GM12878 (cell line): ENCODE measurements around the gene ZBTB16. TPM values are rescaled to one million over a fixed set of nuclear protein-coding genes. Genes with fewer than 3 reads are reported as not detected.

Experiments used
- ATAC-seq: fragments of 200-7000 bp; cut with Tn5 transposase; 3 replicates; pipeline ENCODE4 v1.9.1; 2020; ENCODE audit warnings: mild to moderate bottlenecking, moderate library complexity
- BruUV-seq: library from RNA; stranded (reverse); fragments of 400-500 nt; replicated peaks from 2 replicates; lab custom pipeline; 2021; lab: Mats Ljungman, UMichigan
- CTCF ChIA-PET: fragments of 300-600 bp; sonication (Branson Sonifier 250); formaldehyde crosslinking; extraction: SDS; loops from one replicate; lab custom pipeline; 2021; ENCODE audit warnings: inconsistent platforms; lab: Yijun Ruan, JAX
- POLR2A ChIA-PET: fragments of 350-600 bp; formaldehyde crosslinking; extraction: SDS; loops from one replicate; lab custom pipeline; 2021; ENCODE audit warnings: inconsistent platforms; lab: Charles Lee
- RAD21 ChIA-PET: fragments of 300-600 bp; sonication (Branson Sonifier 250); formaldehyde crosslinking; loops from one replicate; lab custom pipeline; 2023; ENCODE audit warnings: antibody characterized with exemption; ENCODE audit not compliant: unreplicated experiment; lab: Charles Lee
- SMC1A ChIA-PET: fragments of 300-600 bp; sonication (Branson Sonifier 250); formaldehyde crosslinking; loops from one replicate; lab custom pipeline; 2023; ENCODE audit not compliant: unreplicated experiment, uncharacterized antibody; lab: Charles Lee
- DNase-seq: peaks from one replicate; pipeline ENCODE4 v3.0.0-alpha.2; 2011; ENCODE audit warnings: low read depth, low spot score
- FAIRE-seq: peaks from 3 replicates; lab custom pipeline; 2011; peaks lifted over from hg19 to GRCh38; lab: Jason Lieb, UNC
- H2AFZ ChIP-seq: 2 replicates; pipeline ENCODE4 v1.6.0; 2011; ENCODE audit warnings: low read depth, low read length, control low read depth; ENCODE audit not compliant: control insufficient read depth
- H3K27ac ChIP-seq: 2 replicates; pipeline ENCODE4 v1.5.1; 2011; ENCODE audit warnings: control low read depth; ENCODE audit not compliant: control insufficient read depth, insufficient read depth
- H3K27me3 ChIP-seq, 2 experiments: replicated peaks in 1 of 2; 2 replicates each; pipeline versions ENCODE4 v1.6.0 to v1.6.1; 2011; ENCODE audit warnings: low read length in 1 of 2; ENCODE audit not compliant: control insufficient read depth in 2 of 2, insufficient read depth in 2 of 2
- H3K36me3 ChIP-seq, 2 experiments: 2 replicates each; pipeline ENCODE4 v1.5.1; 2011; ENCODE audit warnings: low read length in 1 of 2; ENCODE audit not compliant: control insufficient read depth in 2 of 2, insufficient read depth in 2 of 2
- H3K4me1 ChIP-seq: 2 replicates; pipeline ENCODE4 v1.6.1; 2011; ENCODE audit warnings: mild to moderate bottlenecking, low read length, moderate library complexity, mixed read lengths; ENCODE audit not compliant: control insufficient read depth, insufficient read depth
- H3K4me2 ChIP-seq: 2 replicates; pipeline ENCODE4 v1.6.0; 2011; ENCODE audit warnings: control low read depth; ENCODE audit not compliant: control insufficient read depth, insufficient read depth
- H3K4me3 ChIP-seq: fragments of 200-600 bp; sonication (generic); 2 replicates; pipeline ENCODE4 v1.5.1; 2016
- H3K79me2 ChIP-seq: 2 replicates; pipeline ENCODE4 v1.6.0; 2011; ENCODE audit warnings: low read length; ENCODE audit not compliant: control insufficient read depth, insufficient read depth
- H3K9ac ChIP-seq: 2 replicates; pipeline ENCODE4 v1.8.0; 2011; ENCODE audit warnings: low read length, control low read depth, mixed read lengths; ENCODE audit not compliant: control insufficient read depth, insufficient read depth
- H3K9me3 ChIP-seq: replicated peaks from 3 replicates; pipeline ENCODE4 v1.5.1; 2011; ENCODE audit warnings: mild to moderate bottlenecking, low read length; ENCODE audit not compliant: control insufficient read depth, insufficient read depth
- H4K20me1 ChIP-seq: 2 replicates; pipeline ENCODE4 v1.6.0; 2011; ENCODE audit not compliant: control insufficient read depth, insufficient read depth
- HCFC1 ChIP-seq: fragments of 150-350 bp; IDR thresholded peaks from 2 replicates; pipeline ENCODE4 v1.6.1; 2014; ENCODE audit warnings: low read length
- MTA2 ChIP-seq: fragments of 450-650 bp; IDR thresholded peaks from 2 replicates; pipeline ENCODE4 v1.6.1; 2016; ENCODE audit warnings: low read depth, mild to moderate bottlenecking, moderate library complexity
- MTA3 ChIP-seq: IDR thresholded peaks from 2 replicates; pipeline ENCODE4 v1.6.1; 2012; ENCODE audit warnings: low read length, inconsistent platforms, borderline replicate concordance
- MYC ChIP-seq: IDR thresholded peaks from 2 replicates; pipeline ENCODE4 v1.6.1; 2011; ENCODE audit warnings: mild to moderate bottlenecking, low read length, moderate library complexity, inconsistent platforms; ENCODE audit not compliant: insufficient read depth, insufficient replicate concordance, insufficient read length, severe bottlenecking
- POLR2AphosphoS2 ChIP-seq: IDR thresholded peaks from 2 replicates; pipeline ENCODE4 v1.6.1; 2011; ENCODE audit warnings: low read depth, mild to moderate bottlenecking, low read length, improper control_type of control experiment, moderate library complexity
- WGBS: methylation state at CpG from one replicate; pipeline ENCODE4 v1.1.6; 2016; ENCODE audit warnings: low lambda C conversion rate; ENCODE audit not compliant: insufficient replicate concordance, insufficient coverage; ENCODE audit errors: missing lambda C conversion rate; 5-methylcytosine and 5-hydroxymethylcytosine counted together
- in situ Hi-C: fragments of 300-500 bp; cut with MboI; formaldehyde crosslinking; loops from 9 replicates; pipeline ENCODE4 v1.14.3; 2018; ENCODE audit warnings: mixed read lengths
- intact Hi-C: fragments of 100-400 bp; cut with micrococcal nuclease; formaldehyde crosslinking; loops from one replicate; pipeline ENCODE4 v1.14.2; 2022; ENCODE audit not compliant: unreplicated experiment
- polyA plus RNA-seq, 11 experiments: library from polyadenylated mRNA; depleted of rRNA in 4 of 11; unstranded in 6 of 11; stranded (reverse) in 5 of 11; fragments of >200 nt; fragmentation: Nextera tagmentation in 4 of 11; fragmentation: Illumina TruSeq in 1 of 11; extraction: Ambion mirVana in 4 of 11; extraction: Trizol in 1 of 11; gene quantifications; 1 replicate in 1 of 11; 2 replicates in 10 of 11; pipeline versions ENCODE4 v1.2.1 to v1.2.3, GENCODE V29; 2011 to 2016; ENCODE audit warnings: inconsistent platforms in 2 of 11, missing spikeins in 2 of 11, low read depth in 1 of 11
- total RNA-seq, 4 experiments: library from RNA; depleted of rRNA in 3 of 4; stranded (reverse); fragments of >200 nt in 3 of 4; fragmentation: Illumina TruSeq in 1 of 4; extraction: Trizol in 1 of 4; gene quantifications; 2 replicates each; pipeline versions ENCODE4 v1.2.1 to v1.2.3, GENCODE V29; 2013 to 2021
- TF ChIP-seq, protein P1 (sequence below): IDR thresholded peaks from 2 replicates; pipeline ENCODE4 v1.6.1; 2012; ENCODE audit warnings: low read depth, low read length, improper control_type of control experiment
- TF ChIP-seq, protein P2 (sequence below): fragments of 450-650 bp; IDR thresholded peaks from 2 replicates; pipeline ENCODE4 v1.6.1; 2017; ENCODE audit warnings: mild to moderate bottlenecking, moderate library complexity
- TF ChIP-seq, protein P3 (sequence below): fragments of 450-650 bp; IDR thresholded peaks from 2 replicates; pipeline ENCODE4 v1.6.1; 2016; ENCODE audit warnings: mild to moderate bottlenecking, moderate library complexity, borderline replicate concordance

The ZBTB16 gene
- total and polyA plus RNA-seq, 10 of the 15 experiments (the other 5 are each of a cell fraction or from before 2014, with no cell fraction given), result 0.38 TPM; not detected in 9

DNA sequence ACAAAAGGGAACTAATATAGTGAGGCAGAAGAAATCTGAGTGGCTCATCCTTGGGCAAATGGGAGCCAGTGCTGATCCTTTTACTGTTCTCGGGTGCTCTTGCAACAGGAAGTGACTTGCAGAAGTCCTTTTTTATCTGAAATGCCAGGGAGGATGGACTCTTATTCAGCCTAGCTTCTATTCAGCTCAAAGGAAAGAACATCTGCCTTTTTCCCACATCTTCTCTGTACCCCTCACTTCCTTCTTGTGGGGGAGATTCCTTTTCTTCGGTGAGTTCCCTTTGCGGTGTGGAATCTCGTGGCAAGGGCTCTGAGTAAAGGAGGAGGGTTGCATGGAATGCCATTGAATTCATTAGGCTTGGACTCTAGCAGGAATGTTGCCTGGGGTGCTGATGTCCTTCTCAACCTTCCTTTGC is 76.2 kb downstream of the ZBTB16 start (continued):
- TF ChIP-seq, protein P1, sequence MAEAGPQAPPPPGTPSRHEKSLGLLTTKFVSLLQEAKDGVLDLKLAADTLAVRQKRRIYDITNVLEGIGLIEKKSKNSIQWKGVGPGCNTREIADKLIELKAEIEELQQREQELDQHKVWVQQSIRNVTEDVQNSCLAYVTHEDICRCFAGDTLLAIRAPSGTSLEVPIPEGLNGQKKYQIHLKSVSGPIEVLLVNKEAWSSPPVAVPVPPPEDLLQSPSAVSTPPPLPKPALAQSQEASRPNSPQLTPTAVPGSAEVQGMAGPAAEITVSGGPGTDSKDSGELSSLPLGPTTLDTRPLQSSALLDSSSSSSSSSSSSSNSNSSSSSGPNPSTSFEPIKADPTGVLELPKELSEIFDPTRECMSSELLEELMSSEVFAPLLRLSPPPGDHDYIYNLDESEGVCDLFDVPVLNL, result no peak
- TF ChIP-seq, all 136 proteins: peak for 0

DNA sequence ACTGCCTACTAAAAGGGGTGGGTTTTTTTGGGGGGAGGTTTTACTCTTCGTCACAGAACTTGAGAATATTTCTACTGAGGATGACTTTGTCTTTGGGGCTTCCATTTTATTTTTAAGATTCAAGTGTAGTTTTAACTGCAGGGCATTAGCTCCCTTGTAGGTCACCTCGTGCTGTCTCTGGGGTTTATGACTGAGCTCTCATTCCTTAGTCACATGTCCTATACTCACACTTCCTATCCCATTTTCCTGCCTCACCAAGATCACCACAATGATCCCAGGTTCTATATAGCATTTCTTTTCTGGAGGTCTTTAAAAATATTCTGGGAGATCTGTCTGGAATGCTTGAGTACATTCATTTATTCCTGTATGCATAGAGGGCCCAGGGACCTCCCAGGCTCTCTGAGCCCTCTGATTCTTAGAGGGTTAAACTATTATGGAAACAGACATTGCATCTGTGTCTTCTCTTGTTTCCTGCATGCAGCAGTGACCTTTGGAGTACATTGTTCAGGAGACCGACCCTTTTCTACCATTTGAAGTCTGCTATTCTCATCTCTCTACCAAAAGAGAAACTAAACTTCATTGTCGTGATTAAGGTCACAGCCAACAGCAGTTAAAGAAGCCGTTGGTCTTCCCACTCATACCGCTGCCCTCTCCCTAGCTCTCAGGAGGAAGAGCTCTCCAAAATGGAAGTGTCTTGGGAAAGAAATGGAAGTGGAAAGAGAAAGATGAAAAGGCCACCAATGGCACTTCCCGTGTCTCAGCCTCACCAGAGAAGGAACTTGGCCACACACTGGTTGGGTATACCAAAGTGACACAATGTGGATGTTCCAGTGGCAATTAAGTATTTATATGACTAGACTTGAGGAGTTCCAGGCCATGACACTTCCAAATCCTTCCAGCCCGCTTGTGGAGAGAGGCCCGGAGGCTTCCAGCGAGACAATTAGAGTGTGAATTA is 77.5 kb downstream of the ZBTB16 start:
- POLR2A ChIA-PET, result no interaction called here
- TF ChIP-seq, protein P2, sequence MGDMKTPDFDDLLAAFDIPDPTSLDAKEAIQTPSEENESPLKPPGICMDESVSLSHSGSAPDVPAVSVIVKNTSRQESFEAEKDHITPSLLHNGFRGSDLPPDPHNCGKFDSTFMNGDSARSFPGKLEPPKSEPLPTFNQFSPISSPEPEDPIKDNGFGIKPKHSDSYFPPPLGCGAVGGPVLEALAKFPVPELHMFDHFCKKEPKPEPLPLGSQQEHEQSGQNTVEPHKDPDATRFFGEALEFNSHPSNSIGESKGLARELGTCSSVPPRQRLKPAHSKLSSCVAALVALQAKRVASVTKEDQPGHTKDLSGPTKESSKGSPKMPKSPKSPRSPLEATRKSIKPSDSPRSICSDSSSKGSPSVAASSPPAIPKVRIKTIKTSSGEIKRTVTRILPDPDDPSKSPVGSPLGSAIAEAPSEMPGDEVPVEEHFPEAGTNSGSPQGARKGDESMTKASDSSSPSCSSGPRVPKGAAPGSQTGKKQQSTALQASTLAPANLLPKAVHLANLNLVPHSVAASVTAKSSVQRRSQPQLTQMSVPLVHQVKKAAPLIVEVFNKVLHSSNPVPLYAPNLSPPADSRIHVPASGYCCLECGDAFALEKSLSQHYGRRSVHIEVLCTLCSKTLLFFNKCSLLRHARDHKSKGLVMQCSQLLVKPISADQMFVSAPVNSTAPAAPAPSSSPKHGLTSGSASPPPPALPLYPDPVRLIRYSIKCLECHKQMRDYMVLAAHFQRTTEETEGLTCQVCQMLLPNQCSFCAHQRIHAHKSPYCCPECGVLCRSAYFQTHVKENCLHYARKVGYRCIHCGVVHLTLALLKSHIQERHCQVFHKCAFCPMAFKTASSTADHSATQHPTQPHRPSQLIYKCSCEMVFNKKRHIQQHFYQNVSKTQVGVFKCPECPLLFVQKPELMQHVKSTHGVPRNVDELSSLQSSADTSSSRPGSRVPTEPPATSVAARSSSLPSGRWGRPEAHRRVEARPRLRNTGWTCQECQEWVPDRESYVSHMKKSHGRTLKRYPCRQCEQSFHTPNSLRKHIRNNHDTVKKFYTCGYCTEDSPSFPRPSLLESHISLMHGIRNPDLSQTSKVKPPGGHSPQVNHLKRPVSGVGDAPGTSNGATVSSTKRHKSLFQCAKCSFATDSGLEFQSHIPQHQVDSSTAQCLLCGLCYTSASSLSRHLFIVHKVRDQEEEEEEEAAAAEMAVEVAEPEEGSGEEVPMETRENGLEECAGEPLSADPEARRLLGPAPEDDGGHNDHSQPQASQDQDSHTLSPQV, result no peak
- TF ChIP-seq, protein P3, sequence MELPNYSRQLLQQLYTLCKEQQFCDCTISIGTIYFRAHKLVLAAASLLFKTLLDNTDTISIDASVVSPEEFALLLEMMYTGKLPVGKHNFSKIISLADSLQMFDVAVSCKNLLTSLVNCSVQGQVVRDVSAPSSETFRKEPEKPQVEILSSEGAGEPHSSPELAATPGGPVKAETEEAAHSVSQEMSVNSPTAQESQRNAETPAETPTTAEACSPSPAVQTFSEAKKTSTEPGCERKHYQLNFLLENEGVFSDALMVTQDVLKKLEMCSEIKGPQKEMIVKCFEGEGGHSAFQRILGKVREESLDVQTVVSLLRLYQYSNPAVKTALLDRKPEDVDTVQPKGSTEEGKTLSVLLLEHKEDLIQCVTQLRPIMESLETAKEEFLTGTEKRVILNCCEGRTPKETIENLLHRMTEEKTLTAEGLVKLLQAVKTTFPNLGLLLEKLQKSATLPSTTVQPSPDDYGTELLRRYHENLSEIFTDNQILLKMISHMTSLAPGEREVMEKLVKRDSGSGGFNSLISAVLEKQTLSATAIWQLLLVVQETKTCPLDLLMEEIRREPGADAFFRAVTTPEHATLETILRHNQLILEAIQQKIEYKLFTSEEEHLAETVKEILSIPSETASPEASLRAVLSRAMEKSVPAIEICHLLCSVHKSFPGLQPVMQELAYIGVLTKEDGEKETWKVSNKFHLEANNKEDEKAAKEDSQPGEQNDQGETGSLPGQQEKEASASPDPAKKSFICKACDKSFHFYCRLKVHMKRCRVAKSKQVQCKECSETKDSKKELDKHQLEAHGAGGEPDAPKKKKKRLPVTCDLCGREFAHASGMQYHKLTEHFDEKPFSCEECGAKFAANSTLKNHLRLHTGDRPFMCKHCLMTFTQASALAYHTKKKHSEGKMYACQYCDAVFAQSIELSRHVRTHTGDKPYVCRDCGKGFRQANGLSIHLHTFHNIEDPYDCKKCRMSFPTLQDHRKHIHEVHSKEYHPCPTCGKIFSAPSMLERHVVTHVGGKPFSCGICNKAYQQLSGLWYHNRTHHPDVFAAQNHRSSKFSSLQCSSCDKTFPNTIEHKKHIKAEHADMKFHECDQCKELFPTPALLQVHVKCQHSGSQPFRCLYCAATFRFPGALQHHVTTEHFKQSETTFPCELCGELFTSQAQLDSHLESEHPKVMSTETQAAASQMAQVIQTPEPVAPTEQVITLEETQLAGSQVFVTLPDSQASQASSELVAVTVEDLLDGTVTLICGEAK, result no peak
- TF ChIP-seq MTA3 (no peak), POLR2AphosphoS2 (no peak), HCFC1 (no peak), MYC (no peak), MTA2 (no peak)

More for the DNA sequence above, 77.5 kb downstream of the ZBTB16 start:
- FAIRE-seq (no peak), DNase-seq (no peak), ATAC-seq (no peak)
- in situ Hi-C loops, result no loop called here
- no peaks in the 10 kb centered on the region for H4K20me1 ChIP-seq
- H3K4me2 ChIP-seq, result no peak overlapping the region
- peaks cover 0 to 2% of the 10 kb centered on the region in 2 experiments; a peak in 2 of 4 replicates for H3K27me3 ChIP-seq
- no peaks in the 10 kb centered on the region for H3K4me1 ChIP-seq
- WGBS, result 18% methylated on average over 10 of the region's 10 CpGs
- H3K27ac ChIP-seq, result no peak overlapping the region
- no peak overlapping the region for H2AFZ ChIP-seq
- H3K36me3 ChIP-seq, result no peaks in the 10 kb centered on the region
- H3K9me3 ChIP-seq, result no peaks in the 10 kb centered on the region
- no peak overlapping the region for H3K4me3 ChIP-seq
- ChIA-PET RAD21 (no interaction called here), SMC1A (no interaction called here), CTCF (interaction anchor here (0.5 kb wide), 1 partner anchor 303 kb away, joined by 3 read pairs; no protein-coding TSS in a partner anchor)
- intact Hi-C loops, result no loop called here
- no peak overlapping the region for H3K9ac ChIP-seq
- no peaks in the 10 kb centered on the region for H3K79me2 ChIP-seq
- no TSS peak for BruUV-seq
